ENCODE results near the gene CFAP221.

CFAP221 gene

GRCh38 chr2:119536707-119537106 lies 7.5 kb upstream of the CFAP221 start:
- no peak for DNase-seq (ENCODE audit: low spot score)

GRCh38 chr2:119537792-119538191 lies 6.5 kb upstream of the CFAP221 start:
- DNase-seq (ENCODE audit: low spot score), result no peak

- no peak for DNase-seq (ENCODE audit: low spot score)
Observed at GRCh38 chr2:119541476-119541875, 2.8 kb upstream of the CFAP221 start.

- no peak for DNase-seq (ENCODE audit: low spot score)
Observed at GRCh38 chr2:119544939-119545475, 758 bp downstream of the CFAP221 start.

- no peak for DNase-seq (ENCODE audit: low spot score)
Observed at GRCh38 chr2:119545754-119546446, 1.7 kb downstream of the CFAP221 start.

- DNase-seq (ENCODE audit: low spot score), result no peak
Observed at GRCh38 chr2:119546447-119546767, 2.2 kb downstream of the CFAP221 start.

GRCh38 chr2:119548516-119549120 lies 4.4 kb downstream of the CFAP221 start:
- no peak for DNase-seq (ENCODE audit: low spot score)

- DNase-seq (ENCODE audit: low spot score), result no peak
Observed at GRCh38 chr2:119549241-119549640, 5.0 kb downstream of the CFAP221 start.

GRCh38 chr2:119550346-119550745 lies 6.1 kb downstream of the CFAP221 start:
- no peak for DNase-seq (ENCODE audit: low spot score)

GRCh38 chr2:119550856-119551255 lies 6.6 kb downstream of the CFAP221 start:
- no peak for DNase-seq (ENCODE audit: low spot score)

- DNase-seq (ENCODE audit: low spot score), result no peak
Observed at GRCh38 chr2:119552902-119553301, 8.7 kb downstream of the CFAP221 start.

- DNase-seq (ENCODE audit: low spot score), result no peak
Observed at GRCh38 chr2:119553687-119554344, 9.6 kb downstream of the CFAP221 start.

GRCh38 chr2:119565481-119565880 lies 21.2 kb downstream of the CFAP221 start:
- no peak for DNase-seq (ENCODE audit: low spot score)

GRCh38 chr2:119567292-119567691 lies 23.0 kb downstream of the CFAP221 start:
- no peak for DNase-seq (ENCODE audit: low spot score)

GRCh38 chr2:119574108-119574815 lies 30.0 kb downstream of the CFAP221 start:
- DNase-seq (ENCODE audit: low spot score), result no peak

- no peak for DNase-seq (ENCODE audit: low spot score)
Observed at GRCh38 chr2:119574864-119575263, 30.6 kb downstream of the CFAP221 start.

- DNase-seq (ENCODE audit: low spot score), result no peak
Observed at GRCh38 chr2:119575439-119575838, 31.2 kb downstream of the CFAP221 start.

- DNase-seq (ENCODE audit: low spot score), result no peak
Observed at GRCh38 chr2:119579424-119580295, 35.4 kb downstream of the CFAP221 start.

- no peak for DNase-seq (ENCODE audit: low spot score)
Observed at GRCh38 chr2:119580550-119581072, 36.4 kb downstream of the CFAP221 start.

- DNase-seq (ENCODE audit: low spot score), result no peak
Observed at GRCh38 chr2:119583291-119583690, 39.0 kb downstream of the CFAP221 start.

- DNase-seq (ENCODE audit: low spot score), result no peak
Observed at GRCh38 chr2:119584469-119584868, 40.2 kb downstream of the CFAP221 start.
